Mucosa of stomach (tissue), 1 donor: ENCODE measurements around the gene RAD51B.
"Not testable (repeated sequence)": the region's sequence is repeated elsewhere in the genome, so short reads cannot be mapped to it uniquely, and the experiment has no call there.

Experiments used
- H3K27me3 ChIP-seq: one replicate; pipeline ENCODE4 v1.7.0; 2013; ENCODE audit warnings: mild to moderate bottlenecking, low read length; ENCODE audit not compliant: control insufficient read depth, insufficient read depth
- H3K36me3 ChIP-seq: one replicate; pipeline ENCODE4 v1.7.0; 2013; ENCODE audit warnings: low read length; ENCODE audit not compliant: control insufficient read depth, insufficient read depth
- H3K4me1 ChIP-seq: one replicate; pipeline ENCODE4 v1.7.0; 2013; ENCODE audit warnings: mild to moderate bottlenecking, low read length; ENCODE audit not compliant: control insufficient read depth, insufficient read depth
- H3K4me3 ChIP-seq: one replicate; pipeline ENCODE4 v1.7.0; 2013; ENCODE audit warnings: low read length
- H3K9ac ChIP-seq: one replicate; pipeline ENCODE4 v1.7.0; 2013; ENCODE audit warnings: mild to moderate bottlenecking, low read length, moderate library complexity
- H3K9me3 ChIP-seq: one replicate; pipeline ENCODE4 v1.7.0; 2013; ENCODE audit warnings: mild to moderate bottlenecking, low read length, moderate library complexity; ENCODE audit not compliant: control insufficient read depth
- donor health status: Pancreatic carcinoma.

Gene RAD51B

DNA sequence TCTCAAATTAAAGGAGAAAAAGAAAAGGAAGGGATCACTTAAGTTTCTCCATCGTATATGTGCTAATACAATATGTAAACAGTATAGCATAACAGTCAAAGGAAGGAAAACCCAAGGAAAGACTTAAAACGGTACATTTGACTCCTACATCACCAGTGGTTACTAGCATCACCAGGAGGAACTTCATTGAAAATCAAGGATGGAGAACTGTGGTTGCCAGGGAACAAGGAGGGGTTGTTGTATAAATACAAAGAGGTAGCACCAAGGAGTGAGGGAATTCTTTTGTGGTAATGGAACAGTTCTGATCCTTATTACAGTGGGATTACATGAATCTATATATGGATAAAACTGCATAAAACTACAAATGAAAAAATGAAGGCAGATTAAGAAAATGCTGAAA is 4.8 kb upstream of the RAD51B start:
- H3K36me3 ChIP-seq: no peaks in the 10 kb centered on the region
- no peak overlapping the region for H3K9ac ChIP-seq
- H3K4me1 ChIP-seq: peaks cover 8% of the 10 kb centered on the region
- no peak overlapping the region for H3K4me3 ChIP-seq
- H3K27me3 ChIP-seq: no peaks in the 10 kb centered on the region
- no peaks in the 10 kb centered on the region for H3K9me3 ChIP-seq

DNA sequence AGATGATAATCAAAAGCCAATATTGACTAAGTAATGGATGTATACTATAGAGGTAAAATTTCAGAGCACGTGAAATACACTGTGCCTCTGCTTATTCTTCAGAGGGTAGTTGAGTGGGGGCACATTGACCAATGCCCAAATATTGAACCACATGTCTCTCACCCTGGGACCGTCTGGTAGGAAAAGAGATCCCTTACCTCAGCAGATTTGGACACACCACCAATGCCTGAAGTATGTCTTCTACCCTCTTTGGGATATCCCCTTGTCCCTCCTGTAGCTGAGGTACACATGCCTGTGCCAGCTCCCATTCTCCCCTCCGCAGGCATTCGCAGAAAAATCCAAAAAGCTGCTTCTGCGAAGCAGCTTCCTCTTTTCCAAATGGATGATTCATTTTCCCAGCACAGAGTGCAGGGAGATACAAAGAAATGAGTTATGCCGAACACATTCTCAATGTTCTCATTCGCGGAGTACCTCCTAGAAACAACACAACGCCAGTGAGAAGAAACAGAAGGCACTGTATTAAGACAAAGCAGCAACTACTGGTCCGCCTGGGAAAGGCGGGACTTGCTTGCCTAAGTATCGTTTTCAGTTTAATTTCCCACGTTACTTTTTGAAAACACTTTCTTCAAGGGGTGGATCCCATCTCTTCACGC is 3.9 kb upstream of the RAD51B start:
- Histone ChIP-seq H3K4me1 (peaks cover 8% of the 10 kb centered on the region), H3K36me3 (no peaks in the 10 kb centered on the region), H3K9ac (peak overlapping the region; percentile 92), H3K27me3 (no peaks in the 10 kb centered on the region), H3K4me3 (peak overlapping the region; percentile 83), H3K9me3 (no peaks in the 10 kb centered on the region)

DNA sequence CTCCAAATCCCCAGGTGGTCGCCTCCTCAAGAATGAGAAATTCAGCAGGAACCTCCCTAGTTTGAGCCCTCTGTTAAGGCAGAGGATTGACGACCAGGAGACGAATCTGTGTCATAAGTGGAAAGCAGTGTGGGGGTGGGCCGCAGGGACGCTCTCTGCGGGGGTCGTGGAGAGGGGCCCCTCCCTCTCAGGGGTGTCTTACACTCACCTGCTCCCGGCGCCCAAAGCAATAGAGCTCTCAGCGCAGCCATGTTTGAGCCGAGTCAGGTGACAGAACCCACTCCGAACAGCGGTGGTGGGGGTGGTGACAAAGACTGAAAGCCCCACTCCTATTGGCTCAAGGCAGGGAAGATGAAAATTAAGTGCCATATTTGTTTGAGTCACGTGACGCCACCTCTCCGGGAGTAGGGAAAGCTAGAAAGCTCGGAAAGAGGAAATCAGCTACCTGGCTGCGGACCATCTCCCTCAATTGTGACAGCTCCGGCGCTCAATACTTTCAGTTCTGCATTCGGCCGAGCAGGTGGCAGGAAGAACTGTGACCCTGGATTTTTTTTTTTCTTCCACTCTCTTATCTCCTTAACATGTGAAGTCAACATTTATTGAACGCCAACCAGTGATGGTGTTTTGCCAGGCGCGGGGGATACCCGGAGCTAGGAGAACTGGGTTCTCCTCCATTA is 3.1 kb upstream of the RAD51B start, which contains the start of gene ZFYVE26:
Gene ZFYVE26, minus strand, starts transcription at position 265 of the 677 bp plus-strand sequence. CDS start 627 bp downstream, outside the sequence.
- Histone ChIP-seq H3K36me3 (no peaks in the 10 kb centered on the region), H3K9ac (peak within 1 kb of the TSS; percentile 92), H3K27me3 (no peaks in the 10 kb centered on the region), H3K4me3 (peak within 1 kb of the TSS; percentile 83), H3K4me1 (peaks cover 13% of the 10 kb centered on the region), H3K9me3 (no peaks in the 10 kb centered on the region)

DNA sequence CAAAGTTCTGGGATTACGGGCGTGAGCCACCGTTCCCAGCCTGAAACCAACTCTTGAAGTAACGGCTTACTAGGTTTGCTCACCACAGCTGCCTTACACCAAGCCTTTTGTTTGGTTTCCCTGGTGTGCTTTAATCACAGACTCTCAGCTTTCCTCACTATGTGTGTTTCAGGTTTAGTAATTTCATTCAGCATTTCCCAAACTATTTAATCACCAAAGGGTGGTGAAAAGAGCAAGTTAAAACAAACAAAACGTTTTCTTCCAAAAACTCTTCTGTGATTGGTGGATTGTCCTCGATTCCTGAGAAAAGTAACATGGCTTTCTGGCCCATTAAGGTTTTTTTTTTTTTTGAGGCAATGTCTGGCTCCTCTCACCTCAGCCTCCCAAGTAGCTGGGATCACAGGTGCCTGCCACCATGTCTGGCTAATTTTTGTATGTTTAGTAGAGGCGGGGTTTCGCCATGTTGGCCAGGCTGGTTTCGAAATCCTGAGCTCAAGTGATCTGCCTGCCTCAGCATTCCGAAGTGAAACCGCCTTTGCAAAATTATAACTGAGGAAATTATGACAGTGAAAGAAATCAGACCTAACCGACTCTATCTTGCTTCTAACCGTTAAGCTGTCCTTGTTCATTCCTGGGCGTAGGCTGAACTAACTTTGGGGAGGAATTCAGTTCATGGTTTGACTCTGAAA is 1.7 kb upstream of the RAD51B start:
- Histone ChIP-seq H3K9me3 (no peaks in the 10 kb centered on the region), H3K36me3 (no peaks in the 10 kb centered on the region), H3K4me3 (no peak overlapping the region), H3K4me1 (peaks cover 13% of the 10 kb centered on the region), H3K9ac (no peak overlapping the region), H3K27me3 (no peaks in the 10 kb centered on the region)

DNA sequence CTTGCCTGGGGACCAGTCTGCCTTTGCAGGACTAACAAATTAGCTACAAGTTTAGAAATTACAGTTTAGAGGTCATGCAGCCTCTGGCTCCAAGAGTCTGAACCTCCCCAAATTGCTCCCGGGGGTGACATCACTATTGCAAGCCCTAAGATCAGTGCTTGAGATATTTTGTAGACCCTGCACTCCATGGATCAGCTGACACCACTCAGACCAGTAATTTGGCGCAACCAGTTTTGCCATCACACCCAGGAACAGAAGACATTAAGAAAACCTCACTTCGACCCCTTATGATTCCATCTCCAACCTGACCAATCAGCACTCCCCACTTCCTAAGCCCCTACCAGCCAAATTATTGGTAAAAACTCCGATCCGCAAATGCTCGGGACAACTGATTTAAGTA is 1.1 kb upstream of the RAD51B start:
- H3K4me3 ChIP-seq, H3K36me3 ChIP-seq, H3K27me3 ChIP-seq, H3K9ac ChIP-seq, H3K9me3 ChIP-seq: not testable (repeated sequence)
- peaks cover 13% of the 10 kb centered on the region for H3K4me1 ChIP-seq

DNA sequence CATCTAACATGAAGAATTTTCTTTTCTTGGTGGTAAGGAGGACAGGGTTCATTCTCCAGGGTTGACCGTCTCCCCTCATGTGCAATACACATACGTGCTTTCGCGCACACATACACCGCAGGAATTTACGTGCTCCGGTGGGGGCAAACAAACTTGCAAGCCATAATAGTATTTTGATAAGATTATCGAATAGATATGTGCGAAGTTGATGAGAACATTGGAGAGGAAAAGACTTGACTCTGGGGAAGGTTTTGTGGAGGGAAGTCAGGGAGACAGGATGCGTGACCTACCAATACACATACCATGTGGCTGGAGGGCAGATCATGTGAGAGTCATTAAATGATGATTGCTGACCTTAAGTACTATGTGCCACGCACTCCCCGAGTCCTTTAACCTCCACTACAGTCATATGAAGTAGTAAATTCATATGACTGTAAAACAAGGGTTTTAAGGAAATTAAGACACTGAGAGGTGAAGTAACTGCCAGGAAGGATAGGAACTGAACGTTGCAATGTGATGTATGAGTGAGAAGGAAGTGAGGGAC is 921 bp downstream of the RAD51B start:
- H3K36me3 ChIP-seq: no peaks in the 10 kb centered on the region
- H3K9ac ChIP-seq: peak overlapping the region; percentile 73
- H3K4me3 ChIP-seq: peak overlapping the region; percentile 87
- no peaks in the 10 kb centered on the region for H3K27me3 ChIP-seq
- H3K4me1 ChIP-seq: peaks cover 9% of the 10 kb centered on the region
- no peaks in the 10 kb centered on the region for H3K9me3 ChIP-seq

DNA sequence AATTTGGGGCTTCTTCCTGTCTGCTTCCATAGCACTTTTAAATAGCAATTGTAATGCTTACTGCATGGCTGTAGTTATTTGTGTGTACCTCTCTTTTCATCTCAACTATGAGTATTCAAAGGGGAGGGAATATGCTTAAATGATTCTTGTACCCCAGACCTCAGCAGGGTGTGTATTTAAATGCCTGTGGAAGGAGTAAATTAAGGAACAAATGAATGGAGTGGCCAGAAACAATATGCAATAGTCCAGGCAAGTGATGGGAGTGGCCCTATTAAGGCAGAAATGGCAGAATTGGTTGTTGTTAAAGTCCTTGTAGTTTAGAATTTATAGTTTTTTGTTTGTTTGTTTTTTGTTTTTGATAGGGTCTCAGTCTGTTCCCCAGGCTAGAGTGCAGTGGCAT is 1.5 kb downstream of the RAD51B start:
- Histone ChIP-seq H3K4me1 (peaks cover 5% of the 10 kb centered on the region), H3K36me3 (no peaks in the 10 kb centered on the region), H3K9ac (no peak overlapping the region), H3K9me3 (no peaks in the 10 kb centered on the region), H3K4me3 (no peak overlapping the region), H3K27me3 (no peaks in the 10 kb centered on the region)

DNA sequence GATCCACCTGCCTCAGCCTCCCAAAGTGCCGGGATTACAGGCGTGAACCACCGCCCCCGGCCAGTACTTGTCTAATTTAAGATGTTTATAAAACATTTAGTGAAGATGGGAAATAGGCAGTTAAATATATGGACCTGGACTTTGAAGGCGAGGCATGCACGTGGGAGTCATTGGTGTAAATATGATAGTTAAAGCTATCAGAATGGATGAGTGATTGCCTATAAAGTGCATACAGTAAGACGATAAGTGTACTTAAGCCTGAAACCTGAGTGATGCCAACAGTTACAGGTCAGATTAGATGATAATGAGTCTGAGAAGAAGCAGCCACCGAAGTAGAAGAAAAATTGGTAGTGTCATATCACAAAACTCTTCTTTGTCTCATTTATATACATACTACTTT is 11.5 kb downstream of the RAD51B start:
- H3K4me3 ChIP-seq: no peak overlapping the region
- H3K36me3 ChIP-seq: no peaks in the 10 kb centered on the region
- no peak overlapping the region for H3K9ac ChIP-seq
- H3K9me3 ChIP-seq: no peaks in the 10 kb centered on the region
- H3K27me3 ChIP-seq: no peaks in the 10 kb centered on the region
- H3K4me1 ChIP-seq: no peaks in the 10 kb centered on the region

DNA sequence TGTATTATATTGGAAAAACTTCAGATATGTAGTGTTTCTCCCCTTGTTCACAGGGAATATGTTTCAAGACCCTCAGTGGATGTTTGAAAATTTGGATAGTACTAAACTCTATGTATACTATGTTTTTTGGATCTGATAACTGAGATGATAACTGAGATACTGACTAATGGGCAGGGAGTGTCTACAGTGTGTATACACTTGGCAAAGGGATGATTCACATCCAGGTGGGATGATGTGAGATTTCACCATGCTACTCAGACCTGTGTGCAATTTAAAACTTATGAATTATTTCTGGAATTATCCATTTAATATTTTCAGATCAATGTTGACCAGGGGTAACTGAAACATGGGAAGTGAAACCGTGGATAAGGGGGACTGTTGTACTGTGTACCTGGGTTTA is 13.8 kb downstream of the RAD51B start:
- H3K4me3 ChIP-seq: no peak overlapping the region

DNA sequence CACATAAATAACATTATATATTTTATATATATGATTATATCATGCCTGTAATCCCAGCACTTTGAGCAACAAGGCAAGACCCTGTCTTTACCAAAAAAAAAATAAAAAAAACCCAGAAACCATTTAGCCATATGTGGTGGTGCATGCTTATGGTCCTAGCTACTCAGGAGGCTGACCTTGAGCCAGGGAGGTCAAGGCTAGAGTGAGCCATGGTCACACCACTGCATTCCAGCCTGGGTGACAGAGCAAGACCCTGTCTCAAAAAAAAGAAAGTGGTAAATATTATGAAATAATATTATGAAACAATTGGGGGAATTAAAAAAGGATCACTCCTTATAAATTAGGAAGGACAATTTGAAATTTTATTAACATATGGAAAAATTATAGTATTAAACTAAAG is 16.0 kb downstream of the RAD51B start:
- no peaks in the 10 kb centered on the region for H3K4me1 ChIP-seq
- no peaks in the 10 kb centered on the region for H3K36me3 ChIP-seq
- no peaks in the 10 kb centered on the region for H3K9me3 ChIP-seq
- H3K27me3 ChIP-seq: no peaks in the 10 kb centered on the region
- no peak overlapping the region for H3K9ac ChIP-seq
- H3K4me3 ChIP-seq: no peak overlapping the region

More for the DNA sequence above, 13.8 kb downstream of the RAD51B start:
- Histone ChIP-seq H3K36me3 (no peaks in the 10 kb centered on the region), H3K9ac (no peak overlapping the region), H3K27me3 (no peaks in the 10 kb centered on the region), H3K4me1 (no peaks in the 10 kb centered on the region), H3K9me3 (no peaks in the 10 kb centered on the region)

DNA sequence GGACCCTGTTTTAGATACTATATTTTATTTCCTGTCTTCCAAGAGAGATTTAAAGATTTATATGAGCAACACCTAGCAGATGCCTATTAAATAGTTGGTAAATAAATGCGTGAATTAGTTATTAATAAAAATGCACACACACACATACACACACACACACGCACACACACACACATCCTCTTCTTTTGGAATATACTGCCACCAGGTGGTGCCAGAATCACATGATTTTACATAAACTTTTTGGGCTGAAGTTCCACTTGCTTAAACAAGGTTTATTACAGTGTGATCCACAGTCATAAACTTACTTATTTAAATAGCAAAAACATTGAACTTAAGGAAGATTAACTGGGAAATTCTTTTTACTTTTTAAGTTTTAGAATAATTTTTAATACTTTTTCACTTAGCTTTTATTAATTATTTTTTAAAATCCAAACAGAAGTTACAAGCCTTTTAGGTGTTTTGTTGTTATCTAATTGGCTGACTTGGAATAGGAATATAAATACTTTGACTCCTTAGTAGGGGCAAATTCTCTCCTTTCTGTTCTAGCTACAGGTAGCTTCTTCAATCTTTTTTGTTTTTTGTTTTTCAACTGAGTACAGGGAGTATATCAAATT is 17.5 kb downstream of the RAD51B start:
- Histone ChIP-seq H3K4me3 (no peak overlapping the region), H3K36me3 (no peaks in the 10 kb centered on the region), H3K4me1 (no peaks in the 10 kb centered on the region), H3K27me3 (no peaks in the 10 kb centered on the region), H3K9ac (no peak overlapping the region), H3K9me3 (no peaks in the 10 kb centered on the region)
